ENCODE results near the gene XPNPEP3. TPM values are rescaled to one million over a fixed set of nuclear protein-coding genes. Genes with fewer than 3 reads are reported as not detected.

XPNPEP3 gene
- total RNA-seq, 4 donors from 2014 or later: 12.0 to 19.2 (median 14.0) TPM

DNA sequence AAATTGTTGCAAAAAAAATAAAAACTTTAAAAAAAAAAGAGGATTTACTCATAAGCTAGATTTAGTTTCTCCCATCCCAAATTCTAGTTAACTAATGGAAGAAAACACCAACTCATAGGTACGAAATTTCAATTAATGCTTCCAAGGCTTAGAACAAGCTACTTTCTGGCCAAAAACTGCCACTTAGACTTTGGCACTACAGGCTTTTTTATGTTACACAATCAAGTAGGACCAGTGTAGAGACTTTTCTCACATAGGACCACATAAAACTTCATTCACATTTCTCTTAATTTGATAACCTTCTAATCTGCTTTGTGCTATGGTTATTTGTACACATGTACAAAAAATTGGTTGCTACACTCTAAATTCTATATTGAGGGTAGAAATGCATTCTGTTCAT, 3.6 kb upstream of the XPNPEP3 start:
- Histone ChIP-seq H3K4me1 (peaks cover 0 to 68% (median 35%) of the 10 kb centered on the region in 4 donors), H3K4me3 (no peak overlapping the region), H3K36me3 (peaks cover 0 to 24% (median 1%) of the 10 kb centered on the region in 3 donors), H3K9me3 (no peaks in the 10 kb centered on the region), H3K27me3 (no peaks in the 10 kb centered on the region), H3K27ac (peak overlapping the region in 2 of 4 donors; percentile 3 to 99)
- 48 to 58% methylated on average over 1 of the region's 1 CpG for WGBS, 2 donors
- TF ChIP-seq EP300 (IDR thresholded peaks at IDR 0.05) (no peak), POLR2A (IDR thresholded peaks at IDR 0.05) (no peak)
- TF ChIP-seq, protein P1, sequence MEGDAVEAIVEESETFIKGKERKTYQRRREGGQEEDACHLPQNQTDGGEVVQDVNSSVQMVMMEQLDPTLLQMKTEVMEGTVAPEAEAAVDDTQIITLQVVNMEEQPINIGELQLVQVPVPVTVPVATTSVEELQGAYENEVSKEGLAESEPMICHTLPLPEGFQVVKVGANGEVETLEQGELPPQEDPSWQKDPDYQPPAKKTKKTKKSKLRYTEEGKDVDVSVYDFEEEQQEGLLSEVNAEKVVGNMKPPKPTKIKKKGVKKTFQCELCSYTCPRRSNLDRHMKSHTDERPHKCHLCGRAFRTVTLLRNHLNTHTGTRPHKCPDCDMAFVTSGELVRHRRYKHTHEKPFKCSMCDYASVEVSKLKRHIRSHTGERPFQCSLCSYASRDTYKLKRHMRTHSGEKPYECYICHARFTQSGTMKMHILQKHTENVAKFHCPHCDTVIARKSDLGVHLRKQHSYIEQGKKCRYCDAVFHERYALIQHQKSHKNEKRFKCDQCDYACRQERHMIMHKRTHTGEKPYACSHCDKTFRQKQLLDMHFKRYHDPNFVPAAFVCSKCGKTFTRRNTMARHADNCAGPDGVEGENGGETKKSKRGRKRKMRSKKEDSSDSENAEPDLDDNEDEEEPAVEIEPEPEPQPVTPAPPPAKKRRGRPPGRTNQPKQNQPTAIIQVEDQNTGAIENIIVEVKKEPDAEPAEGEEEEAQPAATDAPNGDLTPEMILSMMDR (IDR thresholded peaks at IDR 0.05): no peak
- DNase-seq (ENCODE audit: low spot score in 2 of 2): no peak

DNA sequence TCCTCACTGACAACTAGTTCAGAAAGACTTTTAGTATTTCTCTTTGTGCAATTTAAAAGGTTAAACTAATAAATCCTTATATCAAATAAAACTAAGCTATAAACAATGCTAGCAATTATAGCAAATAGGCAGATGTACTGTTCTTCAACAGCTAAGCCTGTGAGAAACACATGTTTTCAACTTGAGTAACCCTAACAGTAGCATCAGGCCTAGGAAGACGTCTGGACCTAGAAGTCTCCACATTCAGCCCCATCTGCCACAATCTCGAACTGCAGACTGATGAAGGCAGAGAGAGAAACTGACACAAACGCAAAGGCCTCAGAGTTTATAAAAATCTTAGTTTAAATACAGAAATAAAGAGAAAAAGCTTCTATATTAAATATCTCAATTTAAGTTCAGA, 3.0 kb upstream of the XPNPEP3 start:
- Histone ChIP-seq H3K9me3 (no peaks in the 10 kb centered on the region), H3K27ac (peak overlapping the region in 3 of 4 donors; percentile 3 to 99 (median 17)), H3K4me3 (no peak overlapping the region), H3K36me3 (peaks cover 0 to 17% (median 0%) of the 10 kb centered on the region in 3 donors), H3K27me3 (no peaks in the 10 kb centered on the region), H3K4me1 (peaks cover 0 to 74% (median 36%) of the 10 kb centered on the region in 4 donors)
- no peak for TF ChIP-seq EP300 (IDR thresholded peaks at IDR 0.05)
- TF ChIP-seq, protein P1 (IDR thresholded peaks at IDR 0.05): no peak
- no peak for TF ChIP-seq POLR2A (IDR thresholded peaks at IDR 0.05)
- WGBS, 2 donors: 21 to 28% methylated on average over 3 of the region's 3 CpGs
- no peak for DNase-seq (ENCODE audit: low spot score in 2 of 2)

DNA sequence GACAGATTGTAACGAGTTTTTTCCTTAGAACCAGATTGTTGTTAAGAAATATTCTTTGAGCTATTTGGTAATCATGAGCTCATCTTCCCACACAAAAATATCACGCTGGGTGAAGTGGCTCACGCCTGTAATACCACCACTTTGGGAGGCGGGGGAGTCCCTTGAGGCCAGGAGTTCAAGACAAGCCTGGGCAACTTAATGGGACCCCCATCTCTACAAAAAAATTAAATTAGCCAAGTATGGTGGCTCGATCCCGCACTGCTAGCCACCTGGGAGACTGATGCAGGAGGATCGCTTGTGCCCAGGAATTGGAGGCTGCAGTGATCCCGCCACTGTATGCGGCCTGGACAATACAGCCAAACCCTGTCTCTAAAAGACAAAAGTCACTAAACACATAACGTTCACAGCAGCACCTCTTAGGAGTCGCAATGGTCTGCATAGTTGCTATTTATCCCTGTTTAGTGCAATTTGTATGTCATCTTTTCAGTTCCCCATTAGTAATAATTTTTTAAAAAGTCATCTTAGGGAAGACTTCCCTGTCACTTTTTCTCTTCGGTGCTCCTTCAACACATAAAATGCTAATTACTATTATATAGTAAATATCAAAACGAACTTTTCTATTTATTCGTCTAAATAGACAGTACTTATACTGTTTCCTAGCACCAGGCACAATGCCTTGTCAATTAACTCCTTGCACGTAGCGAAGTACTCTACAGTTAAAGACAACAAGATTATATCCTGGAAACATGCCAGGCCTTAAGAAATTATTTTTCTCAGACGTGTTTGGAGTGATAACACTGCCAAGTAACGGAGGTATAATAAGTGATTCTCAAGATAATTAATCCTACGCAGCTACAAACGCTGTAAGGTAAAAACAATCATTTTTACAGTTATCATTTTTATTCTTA, 1.6 kb upstream of the XPNPEP3 start:
- Histone ChIP-seq H3K9me3 (no peaks in the 10 kb centered on the region), H3K4me1 (peaks cover 0 to 77% (median 36%) of the 10 kb centered on the region in 4 donors), H3K27me3 (no peaks in the 10 kb centered on the region), H3K36me3 (peaks cover 0 to 5% (median 0%) of the 10 kb centered on the region in 3 donors), H3K4me3 (peak overlapping the region; percentile 72 to 98 (median 88)), H3K27ac (peak overlapping the region; percentile 97 to 99 (median 98))
- TF ChIP-seq, protein P1 (IDR thresholded peaks at IDR 0.05): no peak
- TF ChIP-seq POLR2A (IDR thresholded peaks at IDR 0.05) (no peak), EP300 (IDR thresholded peaks at IDR 0.05) (no peak)
- DNase-seq (ENCODE audit: low spot score in 2 of 2): peak in 1 of 2 donors; percentile 28
- WGBS, 2 donors: 24 to 27% methylated on average over 20 of the region's 20 CpGs

DNA sequence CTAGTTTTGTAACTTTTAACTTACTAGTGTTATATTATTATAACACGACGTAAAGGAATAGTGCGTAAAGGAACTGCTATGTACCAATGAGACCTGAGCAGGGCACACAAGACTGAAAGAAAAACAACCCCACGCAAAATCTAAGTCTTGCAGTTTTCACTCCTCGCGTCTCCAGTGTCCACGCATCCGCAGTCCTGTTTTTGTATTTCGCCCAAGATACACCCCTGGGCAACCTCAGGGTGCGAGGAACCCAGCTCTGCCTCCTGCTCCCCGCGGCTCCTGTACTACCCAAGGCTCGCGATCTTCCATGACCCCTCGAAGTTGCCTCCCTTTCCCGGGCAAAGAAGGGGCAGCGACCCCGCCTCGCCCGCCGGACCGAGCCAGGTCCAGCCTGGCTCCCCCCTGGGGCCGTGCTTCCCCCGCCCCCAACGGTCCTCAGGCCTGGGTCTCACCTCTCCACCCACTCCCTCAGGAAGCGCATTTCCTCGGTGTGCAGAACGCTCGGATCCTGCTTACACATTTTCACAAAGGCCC, 902 bp upstream of the XPNPEP3 start:
- H3K4me3 ChIP-seq: peak overlapping the region; percentile 72 to 98 (median 88)
- DNase-seq (ENCODE audit: low spot score in 2 of 2): peak in 1 of 2 donors; percentile 22
- H3K9me3 ChIP-seq: no peaks in the 10 kb centered on the region
- no peaks in the 10 kb centered on the region for H3K27me3 ChIP-seq
- H3K36me3 ChIP-seq: peaks cover 0 to 9% (median 0%) of the 10 kb centered on the region in 3 donors
- TF ChIP-seq, protein P1 (IDR thresholded peaks at IDR 0.05): no peak
- no peak for TF ChIP-seq EP300 (IDR thresholded peaks at IDR 0.05)
- H3K4me1 ChIP-seq: peaks cover 0 to 71% (median 35%) of the 10 kb centered on the region in 4 donors
- 0 to 1% methylated on average over 29 of the region's 29 CpGs for WGBS, 2 donors
- H3K27ac ChIP-seq: peak overlapping the region; percentile 97 to 99 (median 98)

Measured in tibial nerve (tissue), 4 donors.